Tibial nerve (tissue), 4 donors: ENCODE measurements around the gene BAIAP2.

Experiments
- CTCF ChIP-seq, 5 experiments: fragments of 200-600 bp in 3 of 5; fragments of 450-650 bp in 2 of 5; sonication (generic) in 3 of 5; IDR thresholded peaks; one replicate each; pipeline ENCODE4 v1.5.1; 2016 to 2019; ENCODE audit warnings: antibody characterized with exemption in 5 of 5, mild to moderate bottlenecking in 3 of 5, moderate library complexity in 2 of 5
- EP300 ChIP-seq, 2 donors: sonication (generic); formaldehyde crosslinking; IDR thresholded peaks; one replicate each; pipeline ENCODE4 v1.6.1; 2017; ENCODE audit warnings: antibody characterized with exemption in 2 of 2, mild to moderate bottlenecking in 1 of 2
- POLR2A ChIP-seq, 2 donors: fragments of 450-650 bp; IDR thresholded peaks; one replicate each; pipeline ENCODE4 v1.6.1; 2017; ENCODE audit warnings: antibody characterized with exemption in 2 of 2, mild to moderate bottlenecking in 2 of 2, moderate library complexity in 2 of 2

- TF ChIP-seq POLR2A (IDR thresholded peaks at IDR 0.05) (no peak), CTCF (IDR thresholded peaks at IDR 0.05) (no peak), EP300 (IDR thresholded peaks at IDR 0.05) (no peak)
These were observed 23.4 kb downstream of the BAIAP2 start for GRCh38 chr17:81058263-81058871.
